Osteocyte (in vitro differentiated cells): ENCODE measurements around the gene BAAT. TPM values are rescaled to one million over a fixed set of nuclear protein-coding genes. Genes with fewer than 3 reads are reported as not detected.

Experiments used
- DNase-seq: peaks from one replicate; pipeline ENCODE4 v3.0.0; 2021; ENCODE audit warnings: mixed read lengths; ENCODE audit not compliant: unreplicated experiment; ENCODE audit errors: extremely low spot score
- H3K27ac Mint-ChIP-seq: one replicate; pipeline ENCODE4 v1.8.0; 2021; ENCODE audit warnings: mild to moderate bottlenecking, mixed read lengths; ENCODE audit not compliant: unreplicated experiment
- H3K27me3 Mint-ChIP-seq: one replicate; pipeline ENCODE4 v1.8.0; 2021; ENCODE audit warnings: mixed read lengths; ENCODE audit not compliant: unreplicated experiment
- H3K36me3 Mint-ChIP-seq: one replicate; pipeline ENCODE4 v1.8.0; 2021; ENCODE audit warnings: mixed read lengths; ENCODE audit not compliant: unreplicated experiment
- H3K4me1 Mint-ChIP-seq: one replicate; pipeline ENCODE4 v1.8.0; 2021; ENCODE audit warnings: mixed read lengths; ENCODE audit not compliant: unreplicated experiment
- H3K4me3 Mint-ChIP-seq: one replicate; pipeline ENCODE4 v1.8.0; 2021; ENCODE audit warnings: mild to moderate bottlenecking, moderate library complexity, mixed read lengths; ENCODE audit not compliant: unreplicated experiment
- H3K9me3 Mint-ChIP-seq: one replicate; pipeline ENCODE4 v1.8.0; 2021; ENCODE audit warnings: mixed read lengths; ENCODE audit not compliant: unreplicated experiment
- total RNA-seq: library from RNA; stranded (reverse); gene quantifications from 2 replicates; pipeline ENCODE4 v1.2.1, GENCODE V29; 2021
- TF ChIP-seq, protein P1 (sequence below): fragments of 200-600 bp; sonication (generic); IDR thresholded peaks from 2 replicates; pipeline ENCODE4 v1.5.0; 2021; ENCODE audit warnings: antibody characterized with exemption, mild to moderate bottlenecking, moderate library complexity

BAAT gene
- total RNA-seq, 1 donor from 2014 or later, result 0.13 TPM

GRCh38 chr9:101354143-101354764, 30.6 kb downstream of the BAAT start:
- no peaks in the 10 kb centered on the region for H3K4me1 Mint-ChIP-seq
- H3K9me3 Mint-ChIP-seq, result no peaks in the 10 kb centered on the region
- no peaks in the 10 kb centered on the region for H3K36me3 Mint-ChIP-seq
- no peak for DNase-seq
- TF ChIP-seq, protein P1, sequence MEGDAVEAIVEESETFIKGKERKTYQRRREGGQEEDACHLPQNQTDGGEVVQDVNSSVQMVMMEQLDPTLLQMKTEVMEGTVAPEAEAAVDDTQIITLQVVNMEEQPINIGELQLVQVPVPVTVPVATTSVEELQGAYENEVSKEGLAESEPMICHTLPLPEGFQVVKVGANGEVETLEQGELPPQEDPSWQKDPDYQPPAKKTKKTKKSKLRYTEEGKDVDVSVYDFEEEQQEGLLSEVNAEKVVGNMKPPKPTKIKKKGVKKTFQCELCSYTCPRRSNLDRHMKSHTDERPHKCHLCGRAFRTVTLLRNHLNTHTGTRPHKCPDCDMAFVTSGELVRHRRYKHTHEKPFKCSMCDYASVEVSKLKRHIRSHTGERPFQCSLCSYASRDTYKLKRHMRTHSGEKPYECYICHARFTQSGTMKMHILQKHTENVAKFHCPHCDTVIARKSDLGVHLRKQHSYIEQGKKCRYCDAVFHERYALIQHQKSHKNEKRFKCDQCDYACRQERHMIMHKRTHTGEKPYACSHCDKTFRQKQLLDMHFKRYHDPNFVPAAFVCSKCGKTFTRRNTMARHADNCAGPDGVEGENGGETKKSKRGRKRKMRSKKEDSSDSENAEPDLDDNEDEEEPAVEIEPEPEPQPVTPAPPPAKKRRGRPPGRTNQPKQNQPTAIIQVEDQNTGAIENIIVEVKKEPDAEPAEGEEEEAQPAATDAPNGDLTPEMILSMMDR, result no peak
- H3K4me3 Mint-ChIP-seq, result no peak overlapping the region
- no peak overlapping the region for H3K27ac Mint-ChIP-seq
- peaks cover 4% of the 10 kb centered on the region for H3K27me3 Mint-ChIP-seq

- Mint-ChIP-seq H3K36me3 (no peaks in the 10 kb centered on the region), H3K4me1 (no peaks in the 10 kb centered on the region), H3K27ac (no peak overlapping the region), H3K27me3 (peaks cover 9% of the 10 kb centered on the region), H3K9me3 (no peaks in the 10 kb centered on the region), H3K4me3 (no peak overlapping the region)
- TF ChIP-seq, protein P1, result no peak
- no peak for DNase-seq
Measured at GRCh38 chr9:101353683-101354082, 31.1 kb downstream of the BAAT start.

- Mint-ChIP-seq H3K4me1 (no peaks in the 10 kb centered on the region), H3K27me3 (peaks cover 13% of the 10 kb centered on the region), H3K9me3 (no peaks in the 10 kb centered on the region), H3K36me3 (no peaks in the 10 kb centered on the region), H3K27ac (no peak overlapping the region), H3K4me3 (no peak overlapping the region)
- no peak for DNase-seq
- TF ChIP-seq, protein P1, result no peak
Measured at GRCh38 chr9:101352892-101353463, 31.8 kb downstream of the BAAT start.

- no peak for DNase-seq
- Mint-ChIP-seq H3K27ac (no peak overlapping the region), H3K4me1 (no peaks in the 10 kb centered on the region), H3K9me3 (no peaks in the 10 kb centered on the region), H3K27me3 (peaks cover 18% of the 10 kb centered on the region), H3K4me3 (no peak overlapping the region), H3K36me3 (no peaks in the 10 kb centered on the region)
- TF ChIP-seq, protein P1, result no peak
Measured at GRCh38 chr9:101350285-101350684, 34.5 kb downstream of the BAAT start.

GRCh38 chr9:101342595-101342994, 42.2 kb downstream of the BAAT start:
- Mint-ChIP-seq H3K4me1 (no peaks in the 10 kb centered on the region), H3K27me3 (peaks cover 18% of the 10 kb centered on the region), H3K27ac (no peak overlapping the region), H3K36me3 (no peaks in the 10 kb centered on the region), H3K4me3 (no peak overlapping the region), H3K9me3 (no peaks in the 10 kb centered on the region)
- TF ChIP-seq, protein P1, result no peak
- DNase-seq, result no peak
